Choroid plexus epithelial cell (primary cell): Measurements from ENCODE around the gene ASIC3.
A peak's percentile ranks its signal among the peaks of the same experiment; 100 is the strongest.

Experiments
- DNase-seq: peaks from one replicate; pipeline ENCODE4 v3.0.0-alpha.2; 2010; ENCODE audit warnings: low read depth
- H3K4me3 ChIP-seq: 2 replicates; pipeline ENCODE4 v1.5.1; 2011; ENCODE audit warnings: low read depth, mild to moderate bottlenecking, control low read depth, low read length, moderate library complexity
- TF ChIP-seq, protein P1 (sequence below): conservative IDR thresholded peaks from 2 replicates; pipeline ENCODE4 v1.5.1; 2011; ENCODE audit warnings: low read depth, mild to moderate bottlenecking, control low read depth, inconsistent platforms, low read length, moderate library complexity

The ASIC3 gene

DNA sequence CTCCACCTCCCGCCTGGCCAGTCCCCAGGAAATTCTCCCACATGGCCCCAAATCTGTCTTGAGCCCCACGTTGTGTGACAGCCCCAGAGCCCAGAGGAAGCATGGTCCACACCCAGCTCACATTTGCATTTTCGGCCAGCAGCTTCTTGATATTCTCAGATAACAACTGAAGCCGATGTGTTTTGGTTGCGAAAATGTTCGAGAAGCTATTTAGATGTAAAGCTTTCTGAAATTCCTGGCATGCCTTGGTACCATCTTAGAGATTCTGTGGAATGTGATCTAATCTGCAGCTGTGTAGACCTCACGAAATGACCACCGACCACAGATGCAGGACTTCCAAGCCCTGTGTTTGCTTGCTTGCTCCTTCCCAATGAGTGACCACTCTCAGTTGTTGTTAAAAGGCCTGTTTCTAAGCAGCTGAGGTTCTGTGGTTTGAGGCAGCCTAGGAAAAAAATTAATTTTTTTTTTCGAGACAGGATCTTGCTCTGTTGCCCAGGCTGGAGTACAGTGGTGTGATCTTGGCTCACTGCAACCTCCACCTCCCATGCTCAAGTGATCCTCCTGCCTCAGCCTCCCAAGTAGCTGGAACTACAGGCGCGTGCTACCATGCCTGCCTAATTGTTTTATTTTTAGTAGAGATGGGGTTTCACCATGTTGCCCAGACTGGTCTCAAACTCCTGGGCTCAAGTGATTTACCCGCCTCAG, 19.9 kb downstream of the ASIC3 start:
- H3K4me3 ChIP-seq = no peak overlapping the region

DNA sequence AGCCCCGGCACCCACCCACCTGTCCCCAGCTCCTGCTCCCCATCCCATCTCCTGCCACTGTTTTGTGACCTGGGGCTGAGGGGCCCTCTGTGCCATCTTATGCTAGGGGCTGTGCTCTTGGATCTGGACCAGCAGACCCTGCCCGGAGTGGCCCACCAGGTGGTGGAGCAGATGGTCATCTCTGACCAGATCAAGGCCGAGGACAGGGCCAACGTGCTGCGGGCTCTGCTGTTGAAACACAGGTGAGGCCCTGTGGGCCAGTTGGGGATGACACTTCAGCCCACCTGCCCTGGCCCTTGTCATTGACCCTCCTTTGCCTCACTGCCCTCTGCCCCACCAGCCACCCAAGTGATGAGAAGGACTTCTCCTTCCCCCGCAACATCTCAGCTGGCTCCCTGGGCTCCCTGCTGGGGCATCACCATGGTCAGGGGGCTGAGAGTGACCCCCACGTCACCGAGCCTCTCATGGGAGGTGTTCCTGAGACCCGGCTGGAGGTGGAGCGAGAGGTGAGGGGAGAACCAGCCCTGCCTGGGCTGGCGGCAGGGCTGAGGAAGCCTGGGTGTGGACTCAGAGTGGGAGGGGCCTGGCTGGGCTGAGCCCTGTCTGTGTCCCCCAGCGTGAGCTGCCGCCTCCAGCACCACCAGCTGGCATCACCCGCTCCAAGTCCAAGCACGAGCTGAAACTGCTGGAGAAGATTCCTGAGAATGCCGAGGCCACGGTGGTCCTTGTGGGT, 21.7 kb downstream of the ASIC3 start:
- no peak overlapping the region for H3K4me3 ChIP-seq
- no peak for DNase-seq
- TF ChIP-seq, protein P1, sequence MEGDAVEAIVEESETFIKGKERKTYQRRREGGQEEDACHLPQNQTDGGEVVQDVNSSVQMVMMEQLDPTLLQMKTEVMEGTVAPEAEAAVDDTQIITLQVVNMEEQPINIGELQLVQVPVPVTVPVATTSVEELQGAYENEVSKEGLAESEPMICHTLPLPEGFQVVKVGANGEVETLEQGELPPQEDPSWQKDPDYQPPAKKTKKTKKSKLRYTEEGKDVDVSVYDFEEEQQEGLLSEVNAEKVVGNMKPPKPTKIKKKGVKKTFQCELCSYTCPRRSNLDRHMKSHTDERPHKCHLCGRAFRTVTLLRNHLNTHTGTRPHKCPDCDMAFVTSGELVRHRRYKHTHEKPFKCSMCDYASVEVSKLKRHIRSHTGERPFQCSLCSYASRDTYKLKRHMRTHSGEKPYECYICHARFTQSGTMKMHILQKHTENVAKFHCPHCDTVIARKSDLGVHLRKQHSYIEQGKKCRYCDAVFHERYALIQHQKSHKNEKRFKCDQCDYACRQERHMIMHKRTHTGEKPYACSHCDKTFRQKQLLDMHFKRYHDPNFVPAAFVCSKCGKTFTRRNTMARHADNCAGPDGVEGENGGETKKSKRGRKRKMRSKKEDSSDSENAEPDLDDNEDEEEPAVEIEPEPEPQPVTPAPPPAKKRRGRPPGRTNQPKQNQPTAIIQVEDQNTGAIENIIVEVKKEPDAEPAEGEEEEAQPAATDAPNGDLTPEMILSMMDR = no peak

More for the DNA sequence above, 19.9 kb downstream of the ASIC3 start:
- TF ChIP-seq, protein P1 = no peak
- DNase-seq = peak; percentile 89

DNA sequence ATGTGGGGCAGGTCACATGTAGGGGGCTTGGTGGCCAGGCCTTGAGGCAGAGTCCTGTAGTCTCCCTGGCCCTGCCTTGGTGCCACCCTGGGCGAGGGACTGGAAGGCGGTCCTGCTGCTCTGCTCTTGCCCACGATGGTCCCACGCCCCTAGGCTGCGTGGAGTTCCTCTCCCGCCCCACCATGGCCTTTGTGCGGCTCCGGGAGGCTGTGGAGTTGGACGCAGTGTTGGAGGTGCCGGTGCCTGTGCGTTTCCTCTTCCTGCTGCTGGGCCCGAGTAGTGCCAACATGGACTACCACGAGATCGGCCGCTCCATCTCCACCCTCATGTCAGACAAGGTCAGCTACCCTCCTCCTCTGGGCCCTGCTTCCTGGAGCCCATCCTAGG, 22.2 kb downstream of the ASIC3 start:
- no peak overlapping the region for H3K4me3 ChIP-seq
- TF ChIP-seq, protein P1 = no peak

DNA sequence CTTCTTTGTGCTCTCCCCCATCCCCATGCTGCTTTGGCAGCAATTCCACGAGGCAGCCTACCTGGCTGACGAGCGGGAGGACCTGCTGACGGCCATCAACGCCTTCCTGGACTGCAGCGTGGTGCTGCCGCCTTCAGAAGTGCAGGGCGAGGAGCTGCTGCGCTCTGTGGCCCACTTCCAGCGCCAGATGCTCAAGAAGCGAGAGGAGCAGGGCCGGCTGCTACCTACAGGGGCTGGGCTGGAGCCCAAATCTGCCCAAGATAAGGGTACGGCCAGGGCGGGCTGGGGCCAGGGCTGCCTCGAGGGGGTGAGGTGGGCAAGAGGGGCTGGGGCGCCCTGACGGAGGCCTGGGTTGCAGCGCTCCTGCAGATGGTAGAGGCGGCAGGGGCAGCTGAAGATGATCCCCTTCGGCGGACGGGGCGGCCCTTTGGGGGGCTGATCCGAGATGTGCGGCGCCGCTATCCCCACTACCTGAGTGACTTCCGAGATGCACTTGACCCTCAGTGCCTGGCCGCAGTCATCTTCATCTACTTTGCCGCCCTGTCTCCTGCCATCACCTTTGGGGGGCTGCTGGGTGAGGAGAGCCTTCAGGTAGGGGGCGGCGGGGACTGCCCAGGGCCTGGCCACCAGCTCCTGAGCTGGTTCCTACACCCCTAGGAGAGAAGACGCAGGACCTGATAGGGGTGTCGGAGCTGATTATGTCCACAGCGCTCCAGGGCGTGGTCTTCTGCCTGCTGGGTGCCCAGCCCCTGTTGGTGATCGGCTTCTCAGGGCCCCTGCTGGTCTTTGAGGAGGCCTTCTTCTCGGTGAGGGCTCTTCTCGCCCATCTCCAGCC, 22.9 kb downstream of the ASIC3 start:
- DNase-seq = no peak
- TF ChIP-seq, protein P1 = no peak
- H3K4me3 ChIP-seq = no peak overlapping the region

More for the DNA sequence above, 22.2 kb downstream of the ASIC3 start:
- DNase-seq = no peak

DNA sequence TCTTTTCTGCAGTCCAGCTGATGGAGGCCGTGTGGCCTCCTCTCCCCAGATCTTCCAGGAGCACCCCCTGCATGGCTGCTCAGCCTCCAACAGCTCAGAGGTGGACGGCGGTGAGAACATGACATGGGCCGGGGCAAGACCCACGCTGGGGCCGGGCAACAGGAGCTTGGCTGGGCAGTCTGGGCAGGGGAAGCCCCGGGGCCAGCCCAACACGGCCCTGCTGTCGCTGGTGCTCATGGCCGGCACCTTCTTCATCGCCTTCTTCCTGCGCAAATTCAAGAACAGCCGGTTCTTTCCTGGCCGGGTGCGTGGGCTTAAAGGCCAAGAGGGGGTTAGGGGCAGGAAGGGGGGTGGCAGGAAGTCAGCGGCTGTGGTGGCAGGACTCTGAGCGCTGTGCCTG, 25.7 kb downstream of the ASIC3 start:
- H3K4me3 ChIP-seq = no peak overlapping the region

DNA sequence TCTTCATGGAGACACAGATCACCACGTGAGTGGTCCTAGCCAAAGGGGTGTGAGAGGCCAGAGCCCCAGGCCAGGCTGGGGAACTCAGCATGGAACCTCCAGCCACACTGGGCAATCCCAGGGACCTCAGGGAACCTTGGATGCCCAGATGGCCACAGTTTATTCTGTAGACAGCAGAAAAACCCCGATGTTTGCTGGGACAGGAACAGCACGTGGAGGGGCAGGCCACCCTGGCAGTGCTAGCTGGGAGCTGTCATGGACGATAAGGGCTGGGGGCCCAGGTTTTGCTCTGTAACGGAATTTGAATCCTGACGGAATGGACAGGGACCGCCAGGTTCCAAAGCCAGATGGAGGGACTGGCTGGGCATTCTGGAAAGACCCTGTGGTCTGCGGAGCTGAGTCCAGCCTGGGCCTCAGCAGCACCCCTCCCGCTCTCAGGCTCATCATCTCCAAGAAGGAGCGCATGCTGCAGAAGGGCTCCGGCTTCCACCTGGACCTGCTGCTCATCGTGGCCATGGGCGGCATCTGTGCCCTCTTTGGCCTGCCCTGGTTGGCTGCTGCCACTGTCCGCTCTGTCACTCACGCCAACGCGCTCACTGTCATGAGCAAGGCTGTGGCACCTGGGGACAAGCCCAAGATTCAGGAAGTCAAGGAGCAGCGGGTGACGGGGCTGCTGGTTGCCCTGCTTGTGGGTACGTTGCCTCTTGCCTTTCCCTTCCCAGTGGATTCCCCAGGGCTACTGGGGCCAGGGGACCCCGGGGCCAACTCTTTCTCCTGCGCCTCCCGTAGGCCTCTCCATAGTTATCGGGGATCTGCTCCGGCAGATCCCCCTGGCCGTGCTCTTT, 26.7 kb downstream of the ASIC3 start:
- DNase-seq = no peak
- H3K4me3 ChIP-seq = no peak overlapping the region
- TF ChIP-seq, protein P1 = no peak

More for the DNA sequence above, 25.7 kb downstream of the ASIC3 start:
- TF ChIP-seq, protein P1 = no peak
- no peak for DNase-seq
